ENCODE data around the gene TREM2.
"Not testable (repeated sequence)": the region's sequence is repeated elsewhere in the genome, so short reads cannot be mapped to it uniquely, and the experiment has no call there.

Gene TREM2

DNA sequence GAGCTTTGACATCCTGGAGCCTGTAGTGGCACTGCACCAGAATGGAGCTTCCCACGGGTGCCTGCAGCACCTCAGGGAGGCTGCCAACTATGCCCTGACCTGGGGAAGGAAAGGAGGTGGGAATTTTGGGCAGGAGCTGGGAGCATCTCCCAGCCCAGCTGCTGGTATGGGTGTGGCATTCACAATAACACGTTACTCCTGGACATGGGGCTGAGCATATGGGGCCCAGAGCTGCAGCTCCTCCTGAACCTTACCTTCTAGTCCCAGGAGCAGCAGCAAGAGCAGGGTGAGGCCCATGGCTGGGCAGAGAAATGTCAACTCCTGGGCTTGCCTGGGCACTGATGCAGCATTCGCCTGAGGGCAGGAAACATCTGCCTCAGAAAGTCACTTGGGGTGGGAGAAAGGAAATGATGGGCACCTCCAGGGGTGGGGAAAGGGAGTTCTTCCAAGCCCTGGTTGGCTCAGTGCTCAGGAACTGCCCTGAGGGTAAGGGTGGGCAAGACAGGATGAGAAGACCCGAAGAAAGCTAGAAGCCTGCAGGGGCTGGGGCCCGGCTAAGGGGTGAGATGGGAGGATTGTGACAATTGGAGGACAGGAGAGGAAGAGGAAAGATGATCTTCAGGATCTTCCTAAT, 8.8 kb downstream of the TREM2 start, which contains the start of gene TREML1:
TREML1 (minus strand) TSS at position 356 of the 634 bp plus-strand sequence; CDS start at position 297, 59 bp downstream.
- no peak for DNase-seq

GRCh38 chr6:41153451-41153850, 9.5 kb downstream of the TREM2 start:
- no peak for DNase-seq

GRCh38 chr6:41150671-41151070, 12.2 kb downstream of the TREM2 start:
- no peak for DNase-seq

GRCh38 chr6:41147917-41148316, 15.0 kb downstream of the TREM2 start:
- DNase-seq, result no peak

DNA sequence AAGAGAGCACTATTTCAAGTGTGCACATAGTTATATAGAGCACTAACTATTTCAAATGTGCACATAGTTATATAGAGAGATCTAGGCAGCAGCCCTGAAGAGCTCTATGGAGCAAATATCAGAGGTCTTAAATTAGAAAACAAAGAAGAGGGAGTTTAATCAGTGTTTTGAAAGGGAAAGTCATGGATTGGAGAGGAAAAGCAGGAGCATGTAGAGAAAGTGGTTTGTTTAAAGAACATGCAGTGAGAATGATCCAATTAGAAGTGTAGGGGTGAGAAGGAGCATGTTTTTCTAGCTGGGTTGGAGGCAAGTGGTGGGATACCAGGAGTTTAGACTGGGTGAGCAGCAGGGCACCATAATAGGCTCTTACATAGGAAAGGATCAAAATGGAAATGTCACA, 26.0 kb downstream of the TREM2 start:
- DNase-seq, result no peak

GRCh38 chr6:41135062-41135832, 27.7 kb downstream of the TREM2 start:
- no peak for DNase-seq

DNA sequence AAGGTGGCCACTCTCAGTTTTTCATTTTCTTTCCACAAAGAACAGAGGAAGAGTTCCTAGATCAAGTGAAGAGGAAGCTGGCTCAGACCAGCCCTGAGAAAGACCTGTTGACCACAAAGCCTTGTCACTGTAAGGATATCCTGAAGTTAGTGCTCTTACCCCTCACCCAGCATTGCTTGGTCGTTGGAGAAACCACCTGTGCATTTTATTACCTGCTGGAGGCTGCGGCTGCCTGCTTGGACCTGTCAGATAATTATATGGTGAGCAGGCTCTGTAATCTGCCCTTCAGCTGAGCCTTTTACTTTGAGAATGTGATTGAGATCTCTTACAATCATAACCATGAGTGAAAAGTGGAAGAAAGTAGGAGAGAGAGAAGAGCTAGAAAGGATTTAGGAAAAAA, 30.7 kb downstream of the TREM2 start:
- DNase-seq, result no peak

GRCh38 chr6:41125282-41125681, 37.6 kb downstream of the TREM2 start:
- no peak for DNase-seq

DNA sequence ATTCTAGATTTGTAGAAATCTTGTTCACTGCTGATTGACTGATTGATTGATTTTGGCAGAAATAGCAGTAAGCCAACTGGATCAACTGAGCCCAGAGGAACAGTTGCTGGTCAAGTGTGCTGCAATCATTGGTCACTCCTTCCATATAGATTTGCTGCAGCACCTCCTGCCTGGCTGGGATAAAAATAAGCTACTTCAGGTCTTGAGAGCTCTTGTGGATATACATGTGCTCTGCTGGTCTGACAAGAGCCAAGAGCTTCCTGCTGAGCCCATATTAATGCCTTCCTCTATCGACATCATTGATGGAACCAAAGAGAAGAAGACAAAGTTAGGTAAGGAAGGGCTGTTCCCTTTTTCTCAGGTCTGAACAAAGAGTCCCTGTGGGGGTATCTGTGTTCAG, 40.0 kb downstream of the TREM2 start:
- DNase-seq, result no peak

DNA sequence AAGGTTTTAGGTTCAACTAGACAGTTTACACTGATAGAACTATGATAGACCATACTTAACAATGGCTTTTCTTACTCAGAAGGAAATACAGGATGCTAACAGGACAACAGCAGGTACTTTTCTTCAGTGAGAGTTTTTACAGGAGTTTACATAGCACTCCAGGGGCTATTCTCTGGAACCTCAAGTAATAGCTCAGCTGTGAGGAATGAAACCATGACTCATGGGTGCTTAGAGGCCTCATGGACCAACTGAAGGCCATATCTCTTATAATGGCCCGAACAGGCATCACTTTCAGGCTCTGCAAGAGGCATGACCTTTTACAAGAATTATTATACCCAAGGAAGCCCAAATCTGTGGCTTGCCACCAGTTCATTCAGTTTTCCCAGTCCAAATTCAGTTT, 40.5 kb downstream of the TREM2 start:
- no peak for DNase-seq

DNA sequence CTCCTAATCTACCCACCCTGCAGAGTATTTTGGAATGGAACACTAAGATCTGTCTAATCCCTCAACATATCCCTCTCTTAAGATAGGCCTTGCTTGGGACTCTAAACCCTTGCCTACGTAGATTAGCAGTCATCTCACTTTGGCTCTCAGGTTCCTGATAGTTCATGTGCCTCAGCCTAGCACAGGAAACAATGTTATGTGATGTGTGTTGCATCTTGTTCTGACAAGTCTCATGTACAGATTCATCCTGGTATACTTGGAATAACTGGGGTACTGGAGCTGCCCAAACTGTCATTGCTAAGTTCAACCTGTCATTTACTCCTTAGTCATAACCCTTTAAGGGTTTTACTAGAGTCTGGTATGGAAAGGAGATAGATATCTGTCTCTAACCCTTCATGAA, 42.9 kb downstream of the TREM2 start:
- DNase-seq, result no peak

DNA sequence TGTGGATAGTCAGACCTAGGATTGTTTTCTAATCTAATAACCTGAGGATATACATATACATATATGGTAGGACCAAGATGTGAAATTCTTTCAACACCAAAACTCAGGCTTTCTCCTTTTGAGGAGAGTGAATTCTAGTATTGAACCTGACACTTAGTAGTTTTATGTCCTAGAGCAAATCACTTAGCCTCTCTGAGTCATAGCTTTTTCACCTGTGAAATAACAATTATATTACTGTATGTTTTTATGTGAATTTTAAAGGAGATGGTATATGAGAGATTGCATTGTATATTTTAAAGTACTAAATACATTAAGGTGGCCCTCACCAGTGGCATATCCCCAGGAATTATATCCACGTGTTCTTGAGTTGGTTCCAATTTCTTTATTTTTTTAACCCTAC, 43.4 kb downstream of the TREM2 start:
- DNase-seq, result no peak

- not testable (repeated sequence) for DNase-seq
Measured at GRCh38 chr6:41115027-41115426, 47.9 kb downstream of the TREM2 start.

DNA sequence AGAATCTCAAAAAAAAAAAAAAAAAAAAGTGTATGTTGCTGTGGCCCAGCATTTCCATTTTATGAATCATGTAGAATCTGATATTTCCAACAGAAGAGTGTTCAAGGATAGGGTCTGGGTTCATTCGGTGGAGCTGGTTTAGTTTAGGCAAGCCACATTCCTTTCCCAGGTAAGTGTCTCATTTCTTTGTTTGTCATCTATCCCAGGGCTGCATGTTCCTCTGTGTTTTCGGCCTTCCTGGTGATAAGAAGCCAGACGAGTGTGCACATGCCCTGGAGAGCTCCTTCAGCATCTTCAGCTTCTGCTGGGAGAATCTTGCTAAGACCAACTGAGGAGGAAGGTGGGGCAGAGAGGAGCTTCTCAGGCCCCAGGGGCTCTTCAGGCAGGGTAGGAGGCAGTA, 51.9 kb downstream of the TREM2 start:
- DNase-seq, result no peak

Measured in activated naive CD4-positive, alpha-beta T cell treated with Interleukin-2 at 50 U/mL for 16 hours (primary cell).